HEK293 (cell line): ENCODE data around the gene DST.

Experiments used
- CTCF ChIA-PET: fragments of 350-600 bp; formaldehyde crosslinking; extraction: SDS; loops from one replicate; lab custom pipeline; 2021; ENCODE audit warnings: antibody characterized with exemption; lab: Yijun Ruan, JAX
- POLR2A ChIA-PET: fragments of 300-600 bp; formaldehyde crosslinking; extraction: SDS; loops from one replicate; lab custom pipeline; 2020; ENCODE audit warnings: antibody characterized with exemption, inconsistent platforms; lab: Yijun Ruan, JAX
- H3K27ac ChIP-seq: fragments of 200-500 bp; sonication (Bioruptor generic); 2 replicates; pipeline ENCODE4 v1.5.1; 2014; ENCODE audit warnings: low read depth, low read length, control low read depth, inconsistent platforms; ENCODE audit errors: extremely low read depth
- H3K36me3 ChIP-seq, 2 experiments: fragments of 200-500 bp in 1 of 2; sonication (Bioruptor generic) in 1 of 2; 1 replicate in 1 of 2; 2 replicates in 1 of 2; pipeline ENCODE4 v1.5.1; 2014 to 2017; ENCODE audit warnings: inconsistent platforms in 2 of 2, low read length in 2 of 2; ENCODE audit not compliant: control insufficient read depth in 2 of 2, insufficient read depth in 1 of 2
- H3K4me1 ChIP-seq: fragments of 200-500 bp; sonication (Bioruptor generic); 2 replicates; pipeline ENCODE4 v1.5.1; 2014; ENCODE audit warnings: mild to moderate bottlenecking, low read length, inconsistent platforms; ENCODE audit not compliant: control insufficient read depth, insufficient read depth
- H3K4me3 ChIP-seq: 2 replicates; pipeline ENCODE4 v1.5.1; 2011; ENCODE audit warnings: low read depth, mild to moderate bottlenecking, control low read depth, low read length, moderate library complexity
- H3K9me3 ChIP-seq: fragments of 200-500 bp; sonication (Bioruptor generic); 2 replicates; pipeline ENCODE4 v1.5.1; 2014; ENCODE audit warnings: low read depth, low read length, inconsistent platforms; ENCODE audit not compliant: control insufficient read depth, insufficient read depth
- ZEB2 ChIP-seq: fragments of 450-650 bp; formaldehyde crosslinking; IDR thresholded peaks from 2 replicates; pipeline ENCODE4 v1.5.1; 2016; ENCODE audit warnings: missing biosample characterization, missing genetic modification characterization
- ZNF2 ChIP-seq: fragments of 450-650 bp; formaldehyde crosslinking; IDR thresholded peaks from 2 replicates; pipeline ENCODE4 v1.5.1; 2016; ENCODE audit warnings: missing biosample characterization, missing genetic modification characterization
- ZNF202 ChIP-seq: fragments of 450-650 bp; formaldehyde crosslinking; IDR thresholded peaks from 2 replicates; pipeline ENCODE4 v1.5.1; 2016; ENCODE audit warnings: missing biosample characterization, missing genetic modification characterization, borderline replicate concordance
- ZNF654 ChIP-seq: fragments of 450-650 bp; formaldehyde crosslinking; IDR thresholded peaks from 2 replicates; pipeline ENCODE4 v1.5.1; 2016; ENCODE audit warnings: low read depth, missing biosample characterization, missing genetic modification characterization
- ZNF677 ChIP-seq: fragments of 450-650 bp; IDR thresholded peaks from 2 replicates; pipeline ENCODE4 v1.5.0; 2018; ENCODE audit warnings: missing biosample characterization, mild to moderate bottlenecking, missing genetic modification characterization, moderate library complexity
- ZNF768 ChIP-seq: fragments of 450-650 bp; formaldehyde crosslinking; IDR thresholded peaks from 2 replicates; pipeline ENCODE4 v1.5.1; 2018; ENCODE audit warnings: missing biosample characterization, mild to moderate bottlenecking, missing genetic modification characterization
- ZNF776 ChIP-seq: fragments of 450-650 bp; formaldehyde crosslinking; IDR thresholded peaks from 2 replicates; pipeline ENCODE4 v1.5.0; 2017; ENCODE audit warnings: missing biosample characterization, missing genetic modification characterization, borderline replicate concordance
- TF ChIP-seq, protein P1 (sequence below): fragments of 450-650 bp; formaldehyde crosslinking; IDR thresholded peaks from 2 replicates; pipeline ENCODE4 v1.5.1; 2016; ENCODE audit warnings: missing biosample characterization, missing genetic modification characterization
- TF ChIP-seq, protein P2 (sequence below): fragments of 450-650 bp; formaldehyde crosslinking; IDR thresholded peaks from 2 replicates; pipeline ENCODE4 v1.5.1; 2016; ENCODE audit warnings: missing biosample characterization, missing genetic modification characterization, low read depth
- TF ChIP-seq, protein P3 (sequence below): fragments of 450-650 bp; formaldehyde crosslinking; IDR thresholded peaks from 2 replicates; pipeline ENCODE4 v1.5.1; 2017; ENCODE audit warnings: missing biosample characterization, missing genetic modification characterization
- TF ChIP-seq, protein P4 (sequence below): fragments of 450-650 bp; formaldehyde crosslinking; IDR thresholded peaks from 2 replicates; pipeline ENCODE4 v1.5.1; 2016; ENCODE audit warnings: missing biosample characterization, missing genetic modification characterization
- TF ChIP-seq, protein P5 (sequence below): fragments of 450-650 bp; formaldehyde crosslinking; IDR thresholded peaks from 2 replicates; pipeline ENCODE4 v1.5.1; 2016; ENCODE audit warnings: missing biosample characterization, missing genetic modification characterization
- TF ChIP-seq, protein P6 (sequence below): fragments of 450-650 bp; formaldehyde crosslinking; IDR thresholded peaks from 2 replicates; pipeline ENCODE4 v1.5.1; 2017; ENCODE audit warnings: missing biosample characterization, missing genetic modification characterization
- TF ChIP-seq, protein P7 (sequence below): fragments of 450-650 bp; formaldehyde crosslinking; IDR thresholded peaks from 2 replicates; pipeline ENCODE4 v1.5.1; 2016; ENCODE audit warnings: missing biosample characterization, missing genetic modification characterization

The DST gene

DNA sequence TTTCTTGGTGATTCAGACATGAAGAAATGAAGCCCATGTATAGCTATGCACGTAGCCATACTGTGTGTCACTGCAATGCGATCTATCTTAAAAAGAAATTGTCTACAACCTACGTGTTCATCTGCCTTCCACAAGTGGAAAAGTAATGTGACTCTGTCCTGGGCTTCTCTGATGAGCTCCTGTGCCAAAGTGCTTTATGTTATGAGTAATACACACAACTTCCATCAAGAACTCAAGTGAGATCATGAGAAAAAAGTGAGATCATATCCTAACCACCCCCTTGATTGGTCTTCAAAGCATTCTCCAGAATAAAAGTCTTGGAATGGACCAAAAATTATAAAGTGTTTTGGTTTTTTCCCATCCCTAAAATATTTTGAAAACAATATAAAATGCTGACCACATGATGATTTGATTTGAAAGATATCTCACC lies 114.3 kb downstream of the DST start (continued):
- TF ChIP-seq ZEB2 (peak; percentile 94), ZNF202 (no peak), ZNF654 (tag by site-specific recombination) (peak; percentile 2; the same call in 1 of the 2 replicates), ZNF776 (tag by site-specific recombination) (no peak), ZNF2 (peak; percentile 31; the same call in 1 of the 2 replicates), ZNF768 (tag by site-specific recombination) (no peak)
- TF ChIP-seq, protein P1, sequence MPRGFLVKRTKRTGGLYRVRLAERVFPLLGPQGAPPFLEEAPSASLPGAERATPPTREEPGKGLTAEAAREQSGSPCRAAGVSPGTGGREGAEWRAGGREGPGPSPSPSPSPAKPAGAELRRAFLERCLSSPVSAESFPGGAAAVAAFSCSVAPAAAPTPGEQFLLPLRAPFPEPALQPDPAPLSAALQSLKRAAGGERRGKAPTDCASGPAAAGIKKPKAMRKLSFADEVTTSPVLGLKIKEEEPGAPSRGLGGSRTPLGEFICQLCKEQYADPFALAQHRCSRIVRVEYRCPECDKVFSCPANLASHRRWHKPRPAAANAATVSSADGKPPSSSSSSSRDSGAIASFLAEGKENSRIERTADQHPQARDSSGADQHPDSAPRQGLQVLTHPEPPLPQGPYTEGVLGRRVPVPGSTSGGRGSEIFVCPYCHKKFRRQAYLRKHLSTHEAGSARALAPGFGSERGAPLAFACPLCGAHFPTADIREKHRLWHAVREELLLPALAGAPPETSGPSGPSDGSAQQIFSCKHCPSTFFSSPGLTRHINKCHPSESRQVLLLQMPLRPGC (tag by site-specific recombination) = peak; percentile 76
- TF ChIP-seq, protein P2, sequence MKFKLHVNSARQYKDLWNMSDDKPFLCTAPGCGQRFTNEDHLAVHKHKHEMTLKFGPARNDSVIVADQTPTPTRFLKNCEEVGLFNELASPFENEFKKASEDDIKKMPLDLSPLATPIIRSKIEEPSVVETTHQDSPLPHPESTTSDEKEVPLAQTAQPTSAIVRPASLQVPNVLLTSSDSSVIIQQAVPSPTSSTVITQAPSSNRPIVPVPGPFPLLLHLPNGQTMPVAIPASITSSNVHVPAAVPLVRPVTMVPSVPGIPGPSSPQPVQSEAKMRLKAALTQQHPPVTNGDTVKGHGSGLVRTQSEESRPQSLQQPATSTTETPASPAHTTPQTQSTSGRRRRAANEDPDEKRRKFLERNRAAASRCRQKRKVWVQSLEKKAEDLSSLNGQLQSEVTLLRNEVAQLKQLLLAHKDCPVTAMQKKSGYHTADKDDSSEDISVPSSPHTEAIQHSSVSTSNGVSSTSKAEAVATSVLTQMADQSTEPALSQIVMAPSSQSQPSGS (tag by site-specific recombination) = peak; percentile 77
- TF ChIP-seq, protein P3, sequence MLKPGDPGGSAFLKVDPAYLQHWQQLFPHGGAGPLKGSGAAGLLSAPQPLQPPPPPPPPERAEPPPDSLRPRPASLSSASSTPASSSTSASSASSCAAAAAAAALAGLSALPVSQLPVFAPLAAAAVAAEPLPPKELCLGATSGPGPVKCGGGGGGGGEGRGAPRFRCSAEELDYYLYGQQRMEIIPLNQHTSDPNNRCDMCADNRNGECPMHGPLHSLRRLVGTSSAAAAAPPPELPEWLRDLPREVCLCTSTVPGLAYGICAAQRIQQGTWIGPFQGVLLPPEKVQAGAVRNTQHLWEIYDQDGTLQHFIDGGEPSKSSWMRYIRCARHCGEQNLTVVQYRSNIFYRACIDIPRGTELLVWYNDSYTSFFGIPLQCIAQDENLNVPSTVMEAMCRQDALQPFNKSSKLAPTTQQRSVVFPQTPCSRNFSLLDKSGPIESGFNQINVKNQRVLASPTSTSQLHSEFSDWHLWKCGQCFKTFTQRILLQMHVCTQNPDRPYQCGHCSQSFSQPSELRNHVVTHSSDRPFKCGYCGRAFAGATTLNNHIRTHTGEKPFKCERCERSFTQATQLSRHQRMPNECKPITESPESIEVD (tag by site-specific recombination) = peak; percentile 73
- TF ChIP-seq, protein P4, sequence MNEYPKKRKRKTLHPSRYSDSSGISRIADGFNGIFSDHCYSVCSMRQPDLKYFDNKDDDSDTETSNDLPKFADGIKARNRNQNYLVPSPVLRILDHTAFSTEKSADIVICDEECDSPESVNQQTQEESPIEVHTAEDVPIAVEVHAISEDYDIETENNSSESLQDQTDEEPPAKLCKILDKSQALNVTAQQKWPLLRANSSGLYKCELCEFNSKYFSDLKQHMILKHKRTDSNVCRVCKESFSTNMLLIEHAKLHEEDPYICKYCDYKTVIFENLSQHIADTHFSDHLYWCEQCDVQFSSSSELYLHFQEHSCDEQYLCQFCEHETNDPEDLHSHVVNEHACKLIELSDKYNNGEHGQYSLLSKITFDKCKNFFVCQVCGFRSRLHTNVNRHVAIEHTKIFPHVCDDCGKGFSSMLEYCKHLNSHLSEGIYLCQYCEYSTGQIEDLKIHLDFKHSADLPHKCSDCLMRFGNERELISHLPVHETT (tag by site-specific recombination) = 0 out of 2 replicates have a peak, but pooled peaks have one; percentile 37
- TF ChIP-seq, protein P5, sequence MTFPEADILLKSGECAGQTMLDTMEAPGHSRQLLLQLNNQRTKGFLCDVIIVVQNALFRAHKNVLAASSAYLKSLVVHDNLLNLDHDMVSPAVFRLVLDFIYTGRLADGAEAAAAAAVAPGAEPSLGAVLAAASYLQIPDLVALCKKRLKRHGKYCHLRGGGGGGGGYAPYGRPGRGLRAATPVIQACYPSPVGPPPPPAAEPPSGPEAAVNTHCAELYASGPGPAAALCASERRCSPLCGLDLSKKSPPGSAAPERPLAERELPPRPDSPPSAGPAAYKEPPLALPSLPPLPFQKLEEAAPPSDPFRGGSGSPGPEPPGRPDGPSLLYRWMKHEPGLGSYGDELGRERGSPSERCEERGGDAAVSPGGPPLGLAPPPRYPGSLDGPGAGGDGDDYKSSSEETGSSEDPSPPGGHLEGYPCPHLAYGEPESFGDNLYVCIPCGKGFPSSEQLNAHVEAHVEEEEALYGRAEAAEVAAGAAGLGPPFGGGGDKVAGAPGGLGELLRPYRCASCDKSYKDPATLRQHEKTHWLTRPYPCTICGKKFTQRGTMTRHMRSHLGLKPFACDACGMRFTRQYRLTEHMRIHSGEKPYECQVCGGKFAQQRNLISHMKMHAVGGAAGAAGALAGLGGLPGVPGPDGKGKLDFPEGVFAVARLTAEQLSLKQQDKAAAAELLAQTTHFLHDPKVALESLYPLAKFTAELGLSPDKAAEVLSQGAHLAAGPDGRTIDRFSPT (tag by site-specific recombination) = peak; percentile 86
- TF ChIP-seq, protein P6, sequence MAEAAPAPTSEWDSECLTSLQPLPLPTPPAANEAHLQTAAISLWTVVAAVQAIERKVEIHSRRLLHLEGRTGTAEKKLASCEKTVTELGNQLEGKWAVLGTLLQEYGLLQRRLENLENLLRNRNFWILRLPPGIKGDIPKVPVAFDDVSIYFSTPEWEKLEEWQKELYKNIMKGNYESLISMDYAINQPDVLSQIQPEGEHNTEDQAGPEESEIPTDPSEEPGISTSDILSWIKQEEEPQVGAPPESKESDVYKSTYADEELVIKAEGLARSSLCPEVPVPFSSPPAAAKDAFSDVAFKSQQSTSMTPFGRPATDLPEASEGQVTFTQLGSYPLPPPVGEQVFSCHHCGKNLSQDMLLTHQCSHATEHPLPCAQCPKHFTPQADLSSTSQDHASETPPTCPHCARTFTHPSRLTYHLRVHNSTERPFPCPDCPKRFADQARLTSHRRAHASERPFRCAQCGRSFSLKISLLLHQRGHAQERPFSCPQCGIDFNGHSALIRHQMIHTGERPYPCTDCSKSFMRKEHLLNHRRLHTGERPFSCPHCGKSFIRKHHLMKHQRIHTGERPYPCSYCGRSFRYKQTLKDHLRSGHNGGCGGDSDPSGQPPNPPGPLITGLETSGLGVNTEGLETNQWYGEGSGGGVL = peak; percentile 38; the same call in 1 of the 2 replicates
- TF ChIP-seq, protein P7, sequence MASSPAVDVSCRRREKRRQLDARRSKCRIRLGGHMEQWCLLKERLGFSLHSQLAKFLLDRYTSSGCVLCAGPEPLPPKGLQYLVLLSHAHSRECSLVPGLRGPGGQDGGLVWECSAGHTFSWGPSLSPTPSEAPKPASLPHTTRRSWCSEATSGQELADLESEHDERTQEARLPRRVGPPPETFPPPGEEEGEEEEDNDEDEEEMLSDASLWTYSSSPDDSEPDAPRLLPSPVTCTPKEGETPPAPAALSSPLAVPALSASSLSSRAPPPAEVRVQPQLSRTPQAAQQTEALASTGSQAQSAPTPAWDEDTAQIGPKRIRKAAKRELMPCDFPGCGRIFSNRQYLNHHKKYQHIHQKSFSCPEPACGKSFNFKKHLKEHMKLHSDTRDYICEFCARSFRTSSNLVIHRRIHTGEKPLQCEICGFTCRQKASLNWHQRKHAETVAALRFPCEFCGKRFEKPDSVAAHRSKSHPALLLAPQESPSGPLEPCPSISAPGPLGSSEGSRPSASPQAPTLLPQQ (tag by site-specific recombination) = 0 out of 2 replicates have a peak, but pooled peaks have one; percentile 35

DNA sequence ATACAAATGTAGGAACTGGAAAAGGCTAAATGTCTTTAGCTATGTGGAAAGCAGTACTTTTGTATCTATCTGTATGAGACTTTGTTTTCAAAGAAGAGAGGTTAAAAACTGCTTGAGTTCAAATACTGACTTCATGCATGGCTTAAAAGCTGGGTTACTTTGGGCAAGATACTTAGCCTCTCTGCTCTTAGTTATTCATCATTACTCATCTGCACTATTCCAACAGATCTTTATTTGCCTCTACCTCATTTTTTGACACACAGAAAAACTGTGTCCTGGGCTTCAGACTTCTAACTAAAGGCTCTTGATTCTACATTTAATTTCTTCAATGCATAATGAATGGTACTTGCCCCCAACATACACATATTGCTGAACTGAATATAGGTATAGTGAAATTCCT lies 114.8 kb downstream of the DST start:
- ChIA-PET CTCF (interaction anchor here (1.0 to 2.0 kb wide), 5 partner anchors 13 to 214 kb away, joined by 4 to 8 read pairs (median 4); no protein-coding TSS in a partner anchor), POLR2A (interaction anchor here (1.2 kb wide), 1 partner anchor 15 kb away, joined by 3 read pairs; no protein-coding TSS in a partner anchor)
- H3K27ac ChIP-seq = no peak overlapping the region

More for the DNA sequence above, 114.8 kb downstream of the DST start:
- H3K4me3 ChIP-seq = no peak overlapping the region
- TF ChIP-seq ZNF768 (tag by site-specific recombination) (0 out of 2 replicates have a peak, but pooled peaks have one; percentile 30), ZNF677 (tag by site-specific recombination) (no peak)
- TF ChIP-seq, protein P1 (tag by site-specific recombination) = no peak
- TF ChIP-seq, all 188 proteins: peak for 1
- Histone ChIP-seq H3K36me3 (peaks cover 12 to 38% of the 10 kb centered on the region in 2 experiments; a peak in 2 of 3 replicates), H3K4me1 (peaks cover 36% of the 10 kb centered on the region), H3K9me3 (no peaks in the 10 kb centered on the region)
